H1 (cell line): Measurements from ENCODE around the gene HIPK2. TPM values are rescaled to one million over a fixed set of nuclear protein-coding genes. Genes with fewer than 3 reads are reported as not detected.

Source experiments
- CTCF ChIA-PET: fragments of 300-600 bp; sonication (Branson Sonifier 250); formaldehyde crosslinking; loops from one replicate; lab custom pipeline; 2021; ENCODE audit not compliant: partially characterized antibody; lab: Charles Lee
- POLR2A ChIA-PET: fragments of 300-600 bp; sonication (Branson Sonifier 250); formaldehyde crosslinking; loops from one replicate; lab custom pipeline; 2021; ENCODE audit warnings: inconsistent platforms; ENCODE audit not compliant: partially characterized antibody; lab: Charles Lee
- DNase-seq, 2 experiments: peaks; one replicate each; pipeline versions ENCODE4 v3.0.0 to v3.0.0-alpha.2; 2010 to 2022; ENCODE audit warnings: low spot score in 2 of 2, low read depth in 1 of 2, mixed read lengths in 1 of 2
- FAIRE-seq: peaks from 2 replicates; lab custom pipeline; 2011; peaks lifted over from hg19 to GRCh38; lab: Jason Lieb, UNC
- H2AFZ ChIP-seq: 2 replicates; pipeline ENCODE4 v1.8.1; 2012; ENCODE audit warnings: low read length, inconsistent platforms
- H2AK5ac ChIP-seq: 2 replicates; pipeline ENCODE4 v1.6.1; 2013; ENCODE audit warnings: low read depth, low read length
- H2BK120ac ChIP-seq: replicated peaks from 2 replicates; pipeline ENCODE3; 2013; ENCODE audit warnings: low read depth, low read length, inconsistent platforms
- H2BK12ac ChIP-seq: 2 replicates; pipeline ENCODE4 v1.6.1; 2013; ENCODE audit warnings: low read depth, low read length
- H2BK15ac ChIP-seq: 2 replicates; pipeline ENCODE4 v1.6.1; 2013; ENCODE audit warnings: low read length
- H2BK20ac ChIP-seq: 2 replicates; pipeline ENCODE4 v1.6.1; 2013; ENCODE audit warnings: low read length
- H2BK5ac ChIP-seq: 2 replicates; pipeline ENCODE4 v1.6.1; 2013; ENCODE audit warnings: low read depth, low read length
- H3K14ac ChIP-seq: 2 replicates; pipeline ENCODE4 v1.6.1; 2013; ENCODE audit warnings: inconsistent platforms; ENCODE audit not compliant: insufficient read length
- H3K18ac ChIP-seq: 2 replicates; pipeline ENCODE4 v1.6.1; 2013; ENCODE audit warnings: low read length; ENCODE audit errors: extremely low read depth
- H3K23ac ChIP-seq: 2 replicates; pipeline ENCODE4 v1.6.1; 2013; ENCODE audit warnings: inconsistent platforms; ENCODE audit not compliant: insufficient read length
- H3K23me2 ChIP-seq: 2 replicates; pipeline ENCODE4 v1.6.1; 2013; ENCODE audit warnings: low read depth, low read length
- H3K27ac ChIP-seq: 2 replicates; pipeline ENCODE4 v1.6.1; 2011; ENCODE audit warnings: low read depth, low read length, inconsistent platforms
- H3K27me3 ChIP-seq, 4 experiments: replicated peaks in 1 of 4; 1 replicate in 1 of 4; 2 replicates in 3 of 4; pipeline versions ENCODE4 v1.6.1 to v1.8.1; 2011 to 2013; ENCODE audit warnings: low read length in 3 of 4, mild to moderate bottlenecking in 3 of 4, inconsistent platforms in 2 of 4, mixed read lengths in 2 of 4, moderate library complexity in 1 of 4; ENCODE audit not compliant: control insufficient read depth in 3 of 4, insufficient read depth in 3 of 4; ENCODE audit errors: extremely low read depth in 1 of 4
- H3K36me3 ChIP-seq, 4 experiments: 2 replicates each; pipeline versions ENCODE4 v1.6.1 to v1.8.1; 2011 to 2013; ENCODE audit warnings: mild to moderate bottlenecking in 4 of 4, low read length in 3 of 4, moderate library complexity in 2 of 4, control low read depth in 1 of 4, inconsistent platforms in 1 of 4; ENCODE audit not compliant: insufficient read depth in 4 of 4, control insufficient read depth in 2 of 4
- H3K4ac ChIP-seq: replicated peaks from 2 replicates; pipeline ENCODE3; 2013; ENCODE audit warnings: low read length, low read depth, mixed read lengths, inconsistent platforms; ENCODE audit not compliant: insufficient read length
- H3K4me1 ChIP-seq, 4 experiments: replicated peaks in 1 of 4; 1 replicate in 1 of 4; 2 replicates in 3 of 4; pipeline versions ENCODE4 v1.6.1 to v1.8.1; 2011 to 2013; ENCODE audit warnings: low read length in 3 of 4, inconsistent platforms in 2 of 4, mixed read lengths in 1 of 4; ENCODE audit not compliant: insufficient read depth in 4 of 4, control insufficient read depth in 3 of 4
- H3K4me2 ChIP-seq, 2 experiments: 2 replicates each; pipeline versions ENCODE4 v1.6.1 to v1.8.1; 2011 to 2013; ENCODE audit warnings: low read depth in 2 of 2, low read length in 2 of 2, control low read depth in 1 of 2, inconsistent platforms in 1 of 2, mild to moderate bottlenecking in 1 of 2; ENCODE audit not compliant: insufficient read depth in 1 of 2
- H3K4me3 ChIP-seq, 4 experiments: fragments of 200-600, 300-600 bp in 1 of 4; sonication (generic), shearing (Covaris generic), sonication (Bioruptor Twin) in 1 of 4; 2 replicates each; pipeline versions ENCODE4 v1.5.1 to v1.8.1; 2011 to 2016; ENCODE audit warnings: low read length in 4 of 4, low read depth in 3 of 4, control low read depth in 2 of 4, inconsistent platforms in 2 of 4, mild to moderate bottlenecking in 2 of 4, mixed read lengths in 1 of 4, moderate library complexity in 1 of 4; ENCODE audit not compliant: insufficient read depth in 2 of 4; ENCODE audit errors: extremely low read depth in 1 of 4
- H3K56ac ChIP-seq: replicated peaks from 2 replicates; pipeline ENCODE3; 2013; ENCODE audit warnings: low read depth, mild to moderate bottlenecking, mixed read lengths, low read length, inconsistent platforms; ENCODE audit not compliant: insufficient read length
- H3K79me1 ChIP-seq: 2 replicates; pipeline ENCODE4 v1.6.1; 2013; ENCODE audit warnings: low read depth, low read length, control low read depth
- H3K79me2 ChIP-seq, 2 experiments: 2 replicates each; pipeline versions ENCODE4 v1.6.1 to v1.8.1; 2012 to 2013; ENCODE audit warnings: low read length in 2 of 2, mild to moderate bottlenecking in 2 of 2, inconsistent platforms in 1 of 2; ENCODE audit not compliant: insufficient read depth in 2 of 2, control insufficient read depth in 1 of 2
- H3K9ac ChIP-seq, 4 experiments: replicated peaks in 1 of 4; 1 replicate in 1 of 4; 2 replicates in 3 of 4; pipeline versions ENCODE4 v1.6.1 to v1.8.1; 2011 to 2013; ENCODE audit warnings: low read depth in 3 of 4, low read length in 3 of 4, control low read depth in 2 of 4, mild to moderate bottlenecking in 2 of 4, moderate library complexity in 2 of 4, inconsistent platforms in 1 of 4; ENCODE audit errors: extremely low read depth in 1 of 4
- H3K9me3 ChIP-seq, 2 experiments: 2 replicates each; pipeline versions ENCODE4 v1.6.1 to v1.8.1; 2012 to 2013; ENCODE audit warnings: mild to moderate bottlenecking in 2 of 2, moderate library complexity in 2 of 2, control low read depth in 1 of 2, inconsistent platforms in 1 of 2, low read depth in 1 of 2, low read length in 1 of 2, mixed read lengths in 1 of 2; ENCODE audit not compliant: insufficient read depth in 2 of 2
- H4K20me1 ChIP-seq, 2 experiments: replicated peaks in 1 of 2; 2 replicates each; pipeline versions ENCODE3 to v1.8.1; 2011 to 2013; ENCODE audit warnings: inconsistent platforms in 2 of 2, low read length in 2 of 2, mild to moderate bottlenecking in 1 of 2; ENCODE audit not compliant: insufficient read depth in 2 of 2, control insufficient read depth in 1 of 2
- H4K5ac ChIP-seq: 2 replicates; pipeline ENCODE4 v1.6.1; 2013; ENCODE audit warnings: low read length, low read depth, mixed read lengths, inconsistent platforms; ENCODE audit not compliant: insufficient read length
- H4K8ac ChIP-seq: 2 replicates; pipeline ENCODE4 v1.8.0; 2013; ENCODE audit warnings: mild to moderate bottlenecking, moderate library complexity, low read length, inconsistent platforms; ENCODE audit not compliant: insufficient read depth; ENCODE audit errors: extremely low read depth
- H4K91ac ChIP-seq: replicated peaks from 2 replicates; pipeline ENCODE3; 2013; ENCODE audit warnings: low read length, mixed read lengths, inconsistent platforms; ENCODE audit not compliant: insufficient read length
- ASH2L ChIP-seq: fragments of 200-600, 300-600 bp; sonication (generic); IDR thresholded peaks from one replicate; pipeline ENCODE4 v1.7.1; 2017; ENCODE audit warnings: low read length
- CBX5 ChIP-seq: fragments of 300-800, 300-1000 bp; sonication (generic); IDR thresholded peaks from 2 replicates; pipeline ENCODE4 v1.7.1; 2016; ENCODE audit warnings: antibody characterized with exemption, low read length, low read depth
- CEBPB ChIP-seq: IDR thresholded peaks from 2 replicates; pipeline ENCODE4 v1.6.1; 2012; ENCODE audit warnings: low read depth, low read length
- EGR1 ChIP-seq: IDR thresholded peaks from 2 replicates; pipeline ENCODE4 v1.6.1; 2011; ENCODE audit warnings: low read depth, low read length, borderline replicate concordance
- EZH2 ChIP-seq: fragments of 200-600 bp; sonication (generic); IDR thresholded peaks from 2 replicates; pipeline ENCODE4 v1.7.1; 2012; ENCODE audit warnings: low read depth, mild to moderate bottlenecking, moderate library complexity, low read length, inconsistent platforms; ENCODE audit not compliant: severe bottlenecking
- HDAC6 ChIP-seq: IDR thresholded peaks from one replicate; pipeline ENCODE4 v1.7.1; 2012; ENCODE audit warnings: low read depth, mild to moderate bottlenecking, inconsistent platforms, low read length, moderate library complexity
- MAX ChIP-seq: IDR thresholded peaks from 2 replicates; pipeline ENCODE4 v1.6.1; 2012; ENCODE audit warnings: inconsistent platforms
- NANOG ChIP-seq: IDR thresholded peaks from 2 replicates; pipeline ENCODE4 v1.6.1; 2011; ENCODE audit warnings: low read length, low read depth, mild to moderate bottlenecking, inconsistent platforms; ENCODE audit not compliant: insufficient read depth, poor library complexity, severe bottlenecking
- NRF1 ChIP-seq: IDR thresholded peaks from 2 replicates; pipeline ENCODE4 v1.6.1; 2011; ENCODE audit warnings: mild to moderate bottlenecking, low read depth, low read length, improper control_type of control experiment
- RFX5 ChIP-seq: IDR thresholded peaks from 2 replicates; pipeline ENCODE4 v1.6.1; 2011; ENCODE audit warnings: low read depth, low read length, improper control_type of control experiment, borderline replicate concordance
- SP1 ChIP-seq: IDR thresholded peaks from 2 replicates; pipeline ENCODE4 v1.6.1; 2011; ENCODE audit warnings: low read depth, low read length
- TCF12 ChIP-seq: IDR thresholded peaks from 2 replicates; pipeline ENCODE4 v1.6.1; 2011; ENCODE audit warnings: low read depth, mild to moderate bottlenecking, low read length
- WGBS, 2 experiments: shearing (Covaris generic) in 1 of 2; methylation state at CpG; one replicate each; pipeline versions ENCODE4 v1.1.6 to v1.1.7; 2013 to 2015; ENCODE audit warnings: low lambda C conversion rate in 2 of 2, mixed read lengths in 2 of 2, inconsistent platforms in 1 of 2, low coverage in 1 of 2, missing lambda C conversion rate in 1 of 2; ENCODE audit not compliant: insufficient replicate concordance in 2 of 2, insufficient coverage in 1 of 2, insufficient read length in 1 of 2; ENCODE audit errors: extremely low coverage in 1 of 2, missing lambda C conversion rate in 1 of 2; 5-methylcytosine and 5-hydroxymethylcytosine counted together
- polyA plus RNA-seq, 7 experiments: library from polyadenylated mRNA; depleted of rRNA in 3 of 7; stranded (reverse) in 5 of 7; unstranded in 2 of 7; fragments of >200 nt in 5 of 7; fragments of 200-250 nt in 2 of 7; gene quantifications; 1 replicate in 5 of 7; 2 replicates in 1 of 7; 4 replicates in 1 of 7; pipeline versions ENCODE4 v1.2.1 to v1.2.3, GENCODE V29; 2011 to 2013; ENCODE audit warnings: missing spikeins in 2 of 7, mixed read lengths in 2 of 7
- total RNA-seq: library from RNA; stranded (reverse); fragmentation: NEBNext Ultra II Directional; extraction: Animal tissue kit (Norgen Biotek cat#: 25700); gene quantifications from 2 replicates; pipeline ENCODE4 v1.2.1, GENCODE V29; 2021

HIPK2 gene
- total and polyA plus RNA-seq, 2 of the 8 experiments (the other 6 are each of a cell fraction or from before 2014, with no cell fraction given): 8.3 to 24.3 TPM

GRCh38 chr7:139777133-139777891 lies 486 bp downstream of the HIPK2 start:
- FAIRE-seq (no peak), DNase-seq (no peak)
- no peak overlapping the region for H3K23ac ChIP-seq
- no peak overlapping the region for H2BK15ac ChIP-seq
- H3K27ac ChIP-seq: no peak overlapping the region
- ChIA-PET POLR2A (interaction anchor here (1.7 kb wide), 2 partner anchors 10 to 15 kb away, joined by 3 to 8 read pairs; no protein-coding TSS in a partner anchor), CTCF (interaction anchor here (1.4 to 1.6 kb wide), 2 partner anchors 11 to 156 kb away, joined by 3 to 5 read pairs; no protein-coding TSS in a partner anchor)
- no peak overlapping the region for H4K5ac ChIP-seq
- H4K20me1 ChIP-seq: peaks cover 0 to 3% of the 10 kb centered on the region in 2 experiments
- H4K8ac ChIP-seq: peak overlapping the region; percentile 28; the same call in 1 of the 2 replicates
- H3K4me2 ChIP-seq: peak overlapping the region; percentile 87
- no peak overlapping the region for H2BK5ac ChIP-seq
- no peaks in the 10 kb centered on the region; the same call in 1 of the 2 replicates for H3K79me1 ChIP-seq
- H2AFZ ChIP-seq: no peak overlapping the region
- no peaks in the 10 kb centered on the region for H3K36me3 ChIP-seq
- H3K14ac ChIP-seq: no peak overlapping the region
- no peak overlapping the region for H2BK20ac ChIP-seq
- H3K9ac ChIP-seq: peak overlapping the region in 3 of 4 experiments; percentile 36 to 94 (median 48); a peak in 5 of 7 replicates
- H3K9me3 ChIP-seq: no peaks in the 10 kb centered on the region
- H3K79me2 ChIP-seq: peaks cover 0 to 36% of the 10 kb centered on the region in 2 experiments; a peak in 3 of 4 replicates
- no peak overlapping the region for H2BK12ac ChIP-seq
- no peak overlapping the region for H2AK5ac ChIP-seq
- no peak overlapping the region for H3K56ac ChIP-seq
- H3K23me2 ChIP-seq: peaks cover 10% of the 10 kb centered on the region
- H3K27me3 ChIP-seq: peaks cover 2 to 33% (median 18%) of the 10 kb centered on the region in 4 experiments
- H3K4me1 ChIP-seq: peaks cover 0 to 3% (median 0%) of the 10 kb centered on the region in 4 experiments; a peak in 1 of 7 replicates
- H4K91ac ChIP-seq: no peak overlapping the region
- H3K18ac ChIP-seq: no peak overlapping the region; the same call in 1 of the 2 replicates
- H3K4ac ChIP-seq: no peak overlapping the region
- WGBS, 2 experiments: 1% methylated on average over 13 of the region's 102 CpGs; no CpG with 5 or more reads in 1 of the 2 experiments
- no peak overlapping the region for H2BK120ac ChIP-seq
- H3K4me3 ChIP-seq: peak overlapping the region; percentile 71 to 82 (median 77)
- TF ChIP-seq MAX (no peak), EZH2 (no peak), CEBPB (no peak), HDAC6 (no peak), ASH2L (peak; percentile 29), NRF1 (no peak), CBX5 (no peak), TCF12 (no peak), EGR1 (no peak), SP1 (no peak), RFX5 (no peak), NANOG (no peak)
